Activated CD4-positive, alpha-beta T cell treated with anti-CD3 and anti-CD28 coated beads for 48 hours (primary cell): ENCODE results near the gene XPO4.
"Not testable (repeated sequence)": the region's sequence is repeated elsewhere in the genome, so short reads cannot be mapped to it uniquely, and the experiment has no call there.

Source experiments
- DNase-seq: peaks from one replicate; pipeline ENCODE4 v3.0.0-alpha.2; 2020

XPO4 gene

GRCh38 chr13:20778311-20778710 lies 124.2 kb downstream of the XPO4 start:
- DNase-seq = no peak

- DNase-seq = no peak
Observed at GRCh38 chr13:20776751-20777150, 125.8 kb downstream of the XPO4 start.

GRCh38 chr13:20775961-20776360 lies 126.6 kb downstream of the XPO4 start:
- no peak for DNase-seq

- no peak for DNase-seq
Observed at GRCh38 chr13:20774746-20775145, 127.8 kb downstream of the XPO4 start.

- peak; percentile 97 for DNase-seq
Observed at GRCh38 chr13:20773194-20774080, 129.1 kb downstream of the XPO4 start, which contains the start of gene EEF1AKMT1. Gene EEF1AKMT1 (minus strand): TSS chr13:20773961. CDS start chr13:20757598, 16,363 bp downstream.

- DNase-seq = peak; percentile 12
Observed at GRCh38 chr13:20772401-20773131, 130.0 kb downstream of the XPO4 start.

GRCh38 chr13:20769834-20770233 lies 132.7 kb downstream of the XPO4 start:
- no peak for DNase-seq

- DNase-seq = no peak
Observed at GRCh38 chr13:20769091-20769490, 133.5 kb downstream of the XPO4 start.

GRCh38 chr13:20767309-20767943 lies 135.1 kb downstream of the XPO4 start:
- no peak for DNase-seq

- DNase-seq = no peak
Observed at GRCh38 chr13:20760872-20761271, 141.7 kb downstream of the XPO4 start.

GRCh38 chr13:20754009-20754408 lies 148.5 kb downstream of the XPO4 start:
- DNase-seq = no peak

- no peak for DNase-seq
Observed at GRCh38 chr13:20749377-20749776, 153.2 kb downstream of the XPO4 start.

GRCh38 chr13:20743830-20744404 lies 158.6 kb downstream of the XPO4 start:
- DNase-seq = not testable (repeated sequence)

- no peak for DNase-seq
Observed at GRCh38 chr13:20740021-20740420, 162.5 kb downstream of the XPO4 start.

GRCh38 chr13:20738616-20739015 lies 163.9 kb downstream of the XPO4 start:
- no peak for DNase-seq

GRCh38 chr13:20729633-20730585 lies 172.6 kb downstream of the XPO4 start:
- no peak for DNase-seq

- no peak for DNase-seq
Observed at GRCh38 chr13:20728579-20729311, 173.8 kb downstream of the XPO4 start.

GRCh38 chr13:20727856-20728255 lies 174.7 kb downstream of the XPO4 start:
- DNase-seq = no peak
